Mesothelial cell of epicardium (in vitro differentiated cells): ENCODE data around the gene PTPN18. TPM values are rescaled to one million over a fixed set of nuclear protein-coding genes. Genes with fewer than 3 reads are reported as not detected.

Source experiments
- DNase-seq, 2 experiments: peaks; one replicate each; pipeline ENCODE4 v3.0.0; 2021; ENCODE audit warnings: low spot score in 2 of 2; ENCODE audit not compliant: unreplicated experiment in 2 of 2
- H3K27ac Mint-ChIP-seq: 2 replicates; pipeline ENCODE4 v1.8.0; 2021; ENCODE audit warnings: mixed read lengths
- H3K27me3 Mint-ChIP-seq: 2 replicates; pipeline ENCODE4 v1.8.0; 2021; ENCODE audit warnings: low read depth, mixed read lengths
- H3K36me3 Mint-ChIP-seq: 2 replicates; pipeline ENCODE4 v1.8.0; 2021; ENCODE audit warnings: mixed read lengths
- H3K4me1 Mint-ChIP-seq: 2 replicates; pipeline ENCODE4 v1.8.0; 2021; ENCODE audit warnings: mixed read lengths
- H3K4me3 Mint-ChIP-seq: 2 replicates; pipeline ENCODE4 v1.8.0; 2021; ENCODE audit warnings: mild to moderate bottlenecking, moderate library complexity, mixed read lengths
- H3K9me3 Mint-ChIP-seq: 2 replicates; pipeline ENCODE4 v1.8.0; 2021; ENCODE audit warnings: mixed read lengths
- total RNA-seq: library from RNA; stranded (reverse); gene quantifications from 3 replicates; pipeline ENCODE4 v1.2.1, GENCODE V29; 2021
- TF ChIP-seq, protein P1 (sequence below): fragments of 200-600 bp; sonication (generic); IDR thresholded peaks from one replicate; pipeline ENCODE4 v1.5.0; 2021; ENCODE audit warnings: antibody characterized with exemption; ENCODE audit not compliant: unreplicated experiment

The PTPN18 gene
- total RNA-seq, 1 donor from 2014 or later: 20.1 TPM

DNA sequence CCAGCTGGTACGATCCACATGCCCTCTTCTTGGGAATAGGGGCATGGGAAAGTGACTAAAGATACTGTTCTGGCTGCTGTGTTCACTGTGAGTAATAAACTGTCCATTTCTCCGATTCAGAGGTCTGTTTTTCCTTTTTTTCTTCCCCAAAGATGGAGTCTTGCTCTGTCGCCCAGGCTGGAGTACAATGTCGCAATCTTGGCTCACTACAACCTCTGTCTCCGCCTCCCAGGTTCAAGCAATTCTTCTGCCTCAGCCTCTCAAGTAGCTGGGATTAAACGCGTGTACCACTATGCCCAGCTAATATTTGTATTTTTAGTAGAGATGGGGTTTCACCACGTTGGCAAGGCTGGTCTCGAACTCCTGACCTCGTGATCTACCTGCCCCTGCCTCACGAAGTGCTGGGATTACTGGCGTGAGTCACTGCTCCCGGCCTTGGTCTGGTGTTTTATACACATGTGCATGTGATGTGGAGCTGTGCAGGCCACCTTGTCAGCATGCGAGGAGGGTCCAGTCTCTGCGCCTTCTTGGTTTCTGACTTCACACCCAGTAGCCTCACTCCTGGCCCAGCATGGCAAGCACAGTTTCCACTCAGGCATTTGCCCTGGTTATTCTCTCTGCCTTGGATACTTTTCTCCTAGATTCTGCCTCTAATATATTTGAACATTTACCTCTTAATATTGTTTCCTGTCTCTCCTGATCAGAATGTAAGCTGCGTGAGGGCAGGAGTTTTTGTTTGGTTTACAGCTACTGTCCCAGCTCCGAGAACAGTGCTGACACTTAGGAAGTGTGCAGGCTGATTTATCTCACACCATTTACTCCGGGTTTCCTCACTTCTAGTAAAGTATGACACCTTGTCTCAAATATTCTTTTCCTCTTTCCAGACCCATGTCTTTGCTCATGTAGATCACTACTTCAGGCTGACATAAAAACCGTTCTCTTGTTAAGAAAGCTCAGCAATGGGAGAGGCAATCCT lies 19.7 kb downstream of the PTPN18 start:
- H3K9me3 Mint-ChIP-seq: no peaks in the 10 kb centered on the region
- no peak overlapping the region for H3K27ac Mint-ChIP-seq
- no peak for DNase-seq
- no peaks in the 10 kb centered on the region for H3K27me3 Mint-ChIP-seq
- H3K36me3 Mint-ChIP-seq: peaks cover 12% of the 10 kb centered on the region
- peaks cover 22% of the 10 kb centered on the region for H3K4me1 Mint-ChIP-seq
- no peak overlapping the region for H3K4me3 Mint-ChIP-seq
- TF ChIP-seq, protein P1, sequence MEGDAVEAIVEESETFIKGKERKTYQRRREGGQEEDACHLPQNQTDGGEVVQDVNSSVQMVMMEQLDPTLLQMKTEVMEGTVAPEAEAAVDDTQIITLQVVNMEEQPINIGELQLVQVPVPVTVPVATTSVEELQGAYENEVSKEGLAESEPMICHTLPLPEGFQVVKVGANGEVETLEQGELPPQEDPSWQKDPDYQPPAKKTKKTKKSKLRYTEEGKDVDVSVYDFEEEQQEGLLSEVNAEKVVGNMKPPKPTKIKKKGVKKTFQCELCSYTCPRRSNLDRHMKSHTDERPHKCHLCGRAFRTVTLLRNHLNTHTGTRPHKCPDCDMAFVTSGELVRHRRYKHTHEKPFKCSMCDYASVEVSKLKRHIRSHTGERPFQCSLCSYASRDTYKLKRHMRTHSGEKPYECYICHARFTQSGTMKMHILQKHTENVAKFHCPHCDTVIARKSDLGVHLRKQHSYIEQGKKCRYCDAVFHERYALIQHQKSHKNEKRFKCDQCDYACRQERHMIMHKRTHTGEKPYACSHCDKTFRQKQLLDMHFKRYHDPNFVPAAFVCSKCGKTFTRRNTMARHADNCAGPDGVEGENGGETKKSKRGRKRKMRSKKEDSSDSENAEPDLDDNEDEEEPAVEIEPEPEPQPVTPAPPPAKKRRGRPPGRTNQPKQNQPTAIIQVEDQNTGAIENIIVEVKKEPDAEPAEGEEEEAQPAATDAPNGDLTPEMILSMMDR: no peak

DNA sequence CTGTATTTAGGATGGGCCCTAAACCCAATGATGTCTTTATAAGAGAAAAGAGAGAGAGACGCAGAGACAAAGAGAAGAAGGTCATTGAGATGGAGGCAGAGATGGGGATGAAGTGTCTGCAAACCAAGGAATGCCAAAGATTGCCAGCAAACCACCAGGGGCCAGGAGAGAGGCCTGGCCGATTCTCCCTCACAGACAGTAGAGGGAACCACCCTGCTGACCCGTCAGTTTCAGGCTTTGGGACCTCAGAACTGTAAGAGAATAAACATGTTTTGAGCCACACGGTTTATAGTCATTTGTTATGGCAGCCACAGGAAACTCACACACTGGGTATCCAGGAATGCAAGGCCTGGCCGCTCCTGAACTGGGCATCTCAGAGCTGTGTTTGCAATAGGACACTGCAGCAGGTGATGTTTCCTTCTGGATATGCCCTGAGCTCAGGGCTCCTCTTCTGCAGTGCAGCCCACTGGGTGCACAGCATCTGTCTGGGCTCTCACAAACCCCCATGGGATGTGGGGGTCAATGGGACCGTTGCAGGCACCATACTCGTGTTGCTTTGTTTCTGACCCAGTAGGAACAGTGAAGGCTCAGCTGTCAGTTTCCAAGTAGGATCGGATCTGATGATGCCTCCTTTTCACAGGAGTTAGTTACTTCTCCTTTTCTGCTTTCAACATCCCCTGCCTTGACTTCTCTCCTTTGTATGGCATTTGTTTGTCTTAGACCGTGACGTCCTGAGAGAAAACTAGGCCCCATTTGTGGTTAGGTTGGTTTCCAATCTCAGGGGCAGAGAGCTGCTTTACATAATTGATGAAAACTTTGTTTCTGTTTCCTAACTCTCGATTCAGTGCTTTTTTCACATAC lies 20.8 kb downstream of the PTPN18 start:
- Mint-ChIP-seq H3K4me1 (peaks cover 14% of the 10 kb centered on the region), H3K9me3 (no peaks in the 10 kb centered on the region), H3K27me3 (no peaks in the 10 kb centered on the region), H3K4me3 (no peak overlapping the region), H3K27ac (no peak overlapping the region), H3K36me3 (peaks cover 8% of the 10 kb centered on the region)
- no peak for DNase-seq
- TF ChIP-seq, protein P1: no peak

DNA sequence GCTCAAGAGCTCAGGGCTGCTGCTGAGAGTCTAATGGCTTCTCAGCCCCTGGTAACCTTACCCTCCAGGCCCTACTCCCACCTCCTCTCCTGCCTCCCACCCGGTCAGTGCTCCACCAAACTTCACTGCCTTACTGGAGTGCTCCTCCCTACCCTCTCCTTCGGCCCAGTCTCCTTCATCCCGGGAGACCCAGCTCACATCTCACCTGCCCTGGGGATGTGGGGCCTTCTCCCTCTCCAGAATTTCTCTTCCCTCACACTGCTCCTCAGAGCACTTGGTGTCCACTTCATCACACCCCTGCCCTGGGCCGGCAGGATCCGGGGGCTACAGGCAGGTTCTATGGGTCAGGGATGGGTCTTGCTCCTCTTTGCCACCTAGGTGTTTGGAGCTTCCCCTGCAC lies 21.6 kb downstream of the PTPN18 start:
- TF ChIP-seq, protein P1: no peak
- no peak for DNase-seq
- Mint-ChIP-seq H3K4me1 (peaks cover 11% of the 10 kb centered on the region), H3K4me3 (no peak overlapping the region), H3K36me3 (peaks cover 8% of the 10 kb centered on the region), H3K27me3 (no peaks in the 10 kb centered on the region), H3K9me3 (no peaks in the 10 kb centered on the region), H3K27ac (no peak overlapping the region)

DNA sequence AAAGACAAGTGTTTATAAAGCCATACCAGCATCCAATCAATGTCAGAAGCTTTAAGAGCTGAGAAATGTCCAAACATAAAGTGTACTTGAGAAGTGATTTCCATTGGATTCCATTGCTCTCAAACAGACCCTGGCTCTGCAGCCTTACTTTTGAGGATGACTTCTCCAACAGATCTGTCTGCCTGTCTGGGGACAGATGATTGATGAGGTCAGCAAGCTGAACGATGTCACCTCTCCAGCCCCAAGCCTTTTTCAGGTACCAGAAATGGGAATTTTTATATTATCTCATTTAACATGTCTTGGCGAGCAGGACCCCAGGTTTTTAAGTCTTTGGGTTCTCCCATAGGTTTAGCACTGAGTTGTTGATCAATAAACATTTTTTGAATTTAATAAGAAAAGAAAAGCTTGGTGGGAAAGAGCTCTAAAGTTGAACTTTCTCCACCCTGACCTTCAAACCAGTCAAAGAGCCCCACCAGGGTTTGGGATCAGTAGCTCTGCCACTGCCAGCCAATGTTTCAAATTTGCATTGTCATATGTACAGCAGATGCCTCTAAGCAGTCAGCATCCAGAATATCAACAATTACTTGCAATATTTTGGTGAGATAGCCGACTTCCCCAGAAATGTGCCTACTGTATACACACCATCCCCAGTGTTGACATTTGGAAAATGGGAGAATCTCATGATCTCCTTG lies 22.5 kb downstream of the PTPN18 start:
- Mint-ChIP-seq H3K4me3 (no peak overlapping the region), H3K27me3 (no peaks in the 10 kb centered on the region), H3K36me3 (peaks cover 8% of the 10 kb centered on the region), H3K27ac (no peak overlapping the region), H3K4me1 (peaks cover 5% of the 10 kb centered on the region), H3K9me3 (no peaks in the 10 kb centered on the region)
- DNase-seq: no peak
- TF ChIP-seq, protein P1: no peak

DNA sequence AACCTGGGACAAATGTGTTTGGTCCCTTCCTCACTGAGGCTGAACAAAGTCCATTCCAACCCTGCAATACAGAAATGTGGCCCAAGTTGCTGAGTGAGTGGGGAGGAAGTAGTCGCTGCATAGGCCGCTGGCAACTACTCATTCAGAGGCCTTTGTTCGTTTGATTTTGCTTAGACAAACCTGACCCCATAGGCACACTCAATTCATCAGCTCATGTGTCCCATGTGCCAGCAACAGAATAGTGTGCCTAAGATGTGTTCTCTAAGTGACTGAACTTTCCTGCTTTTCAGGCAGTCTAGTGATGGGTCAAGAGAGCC lies 23.0 kb downstream of the PTPN18 start:
- Mint-ChIP-seq H3K9me3 (no peaks in the 10 kb centered on the region), H3K36me3 (peaks cover 8% of the 10 kb centered on the region), H3K27me3 (no peaks in the 10 kb centered on the region), H3K4me1 (peaks cover 2% of the 10 kb centered on the region), H3K27ac (no peak overlapping the region), H3K4me3 (no peak overlapping the region)
- no peak for DNase-seq
- TF ChIP-seq, protein P1: no peak
